SK-N-SH treated with all-trans-retinoic acid at 6 μM for 48 hours (cell line): ENCODE data around the gene TRIM47.
"Not testable (repeated sequence)": the region's sequence is repeated elsewhere in the genome, so short reads cannot be mapped to it uniquely, and the experiment has no call there.

Source experiments
- ATAC-seq: fragments of 200-7000 bp; cut with Tn5 transposase; 3 replicates; pipeline ENCODE4 v1.9.1; 2020; ENCODE audit warnings: mild to moderate bottlenecking, moderate library complexity
- BACH2 ChIP-seq: fragments of 250-450 bp; sonication (Bioruptor Pico); IDR thresholded peaks from 2 replicates; pipeline ENCODE4 v1.9.0; 2021; ENCODE audit warnings: mild to moderate bottlenecking, borderline replicate concordance
- CSDC2 ChIP-seq: fragments of 250-450 bp; sonication (Bioruptor Pico); IDR thresholded peaks from 2 replicates; pipeline ENCODE4 v1.5.0; 2020; ENCODE audit warnings: mild to moderate bottlenecking, moderate library complexity
- ESRRG ChIP-seq: fragments of 250-450 bp; sonication (Bioruptor Pico); IDR thresholded peaks from 2 replicates; pipeline ENCODE4 v1.6.1; 2021; ENCODE audit warnings: mild to moderate bottlenecking
- GLIS3 ChIP-seq: fragments of 250-450 bp; sonication (Bioruptor Pico); IDR thresholded peaks from 2 replicates; pipeline ENCODE4 v1.5.0; 2020; ENCODE audit warnings: mild to moderate bottlenecking, moderate library complexity
- ISL1 ChIP-seq: fragments of 250-450 bp; sonication (Bioruptor Pico); IDR thresholded peaks from 2 replicates; pipeline ENCODE4 v2.1.2; 2022; ENCODE audit warnings: mild to moderate bottlenecking, moderate library complexity
- OSR1 ChIP-seq: fragments of 250-450 bp; sonication (Bioruptor Pico); IDR thresholded peaks from 2 replicates; pipeline ENCODE4 v1.8.0; 2022; ENCODE audit warnings: moderate library complexity, mild to moderate bottlenecking, inconsistent platforms
- PATZ1 ChIP-seq: fragments of 250-450 bp; sonication (Bioruptor Pico); IDR thresholded peaks from 2 replicates; pipeline ENCODE4 v1.8.0; 2020; ENCODE audit warnings: mild to moderate bottlenecking, moderate library complexity, borderline replicate concordance
- POU6F1 ChIP-seq: fragments of 250-450 bp; sonication (Bioruptor Pico); IDR thresholded peaks from 2 replicates; pipeline ENCODE4 v1.8.0; 2021; ENCODE audit warnings: low read depth, mild to moderate bottlenecking, moderate library complexity, borderline replicate concordance
- PPARA ChIP-seq: fragments of 250-450 bp; sonication (Bioruptor Pico); IDR thresholded peaks from 2 replicates; pipeline ENCODE4 v1.5.0; 2020; ENCODE audit warnings: mild to moderate bottlenecking, borderline replicate concordance
- RARB ChIP-seq: fragments of 250-450 bp; sonication (Bioruptor Pico); IDR thresholded peaks from 2 replicates; pipeline ENCODE4 v1.8.0; 2021; ENCODE audit warnings: mild to moderate bottlenecking, moderate library complexity
- TCF4 ChIP-seq: fragments of 250-450 bp; sonication (Bioruptor Pico); IDR thresholded peaks from 2 replicates; pipeline ENCODE4 v1.8.0; 2021; ENCODE audit warnings: mild to moderate bottlenecking, moderate library complexity, borderline replicate concordance
- TOX ChIP-seq: fragments of 250-450 bp; sonication (Bioruptor Pico); IDR thresholded peaks from 2 replicates; pipeline ENCODE4 v1.8.0; 2021; ENCODE audit warnings: mild to moderate bottlenecking, moderate library complexity, borderline replicate concordance
- TSHZ2 ChIP-seq: fragments of 250-450 bp; sonication (Bioruptor Pico); IDR thresholded peaks from 2 replicates; pipeline ENCODE4 v1.5.0; 2020; ENCODE audit warnings: mild to moderate bottlenecking, moderate library complexity
- ZC3H10 ChIP-seq: fragments of 250-450 bp; sonication (Bioruptor Pico); IDR thresholded peaks from 2 replicates; pipeline ENCODE4 v1.5.1; 2021; ENCODE audit warnings: mild to moderate bottlenecking, moderate library complexity
- ZFP30 ChIP-seq: fragments of 450-650 bp; formaldehyde crosslinking; IDR thresholded peaks from 2 replicates; pipeline ENCODE4 v1.5.0; 2022; ENCODE audit warnings: mild to moderate bottlenecking, moderate library complexity
- ZNF565 ChIP-seq: fragments of 450-650 bp; formaldehyde crosslinking; conservative IDR thresholded peaks from 2 replicates; pipeline ENCODE4 v1.5.0; 2020; ENCODE audit warnings: low read depth, mild to moderate bottlenecking, moderate library complexity
- ZNF70 ChIP-seq: fragments of 450-650 bp; formaldehyde crosslinking; IDR thresholded peaks from 2 replicates; pipeline ENCODE4 v1.5.0; 2020; ENCODE audit warnings: mild to moderate bottlenecking, moderate library complexity
- ZNF8 ChIP-seq: fragments of 450-650 bp; formaldehyde crosslinking; IDR thresholded peaks from 2 replicates; pipeline ENCODE4 v1.5.0; 2020; ENCODE audit warnings: mild to moderate bottlenecking, moderate library complexity
- TF ChIP-seq, protein P1 (sequence below): fragments of 250-450 bp; sonication (Bioruptor Pico); IDR thresholded peaks from 2 replicates; pipeline ENCODE4 v1.5.1; 2021; ENCODE audit warnings: mild to moderate bottlenecking, moderate library complexity
- TF ChIP-seq, protein P2 (sequence below): fragments of 250-450 bp; sonication (Bioruptor Pico); IDR thresholded peaks from 2 replicates; pipeline ENCODE4 v1.5.1; 2020; ENCODE audit warnings: low read depth, mild to moderate bottlenecking, moderate library complexity

The TRIM47 gene

DNA sequence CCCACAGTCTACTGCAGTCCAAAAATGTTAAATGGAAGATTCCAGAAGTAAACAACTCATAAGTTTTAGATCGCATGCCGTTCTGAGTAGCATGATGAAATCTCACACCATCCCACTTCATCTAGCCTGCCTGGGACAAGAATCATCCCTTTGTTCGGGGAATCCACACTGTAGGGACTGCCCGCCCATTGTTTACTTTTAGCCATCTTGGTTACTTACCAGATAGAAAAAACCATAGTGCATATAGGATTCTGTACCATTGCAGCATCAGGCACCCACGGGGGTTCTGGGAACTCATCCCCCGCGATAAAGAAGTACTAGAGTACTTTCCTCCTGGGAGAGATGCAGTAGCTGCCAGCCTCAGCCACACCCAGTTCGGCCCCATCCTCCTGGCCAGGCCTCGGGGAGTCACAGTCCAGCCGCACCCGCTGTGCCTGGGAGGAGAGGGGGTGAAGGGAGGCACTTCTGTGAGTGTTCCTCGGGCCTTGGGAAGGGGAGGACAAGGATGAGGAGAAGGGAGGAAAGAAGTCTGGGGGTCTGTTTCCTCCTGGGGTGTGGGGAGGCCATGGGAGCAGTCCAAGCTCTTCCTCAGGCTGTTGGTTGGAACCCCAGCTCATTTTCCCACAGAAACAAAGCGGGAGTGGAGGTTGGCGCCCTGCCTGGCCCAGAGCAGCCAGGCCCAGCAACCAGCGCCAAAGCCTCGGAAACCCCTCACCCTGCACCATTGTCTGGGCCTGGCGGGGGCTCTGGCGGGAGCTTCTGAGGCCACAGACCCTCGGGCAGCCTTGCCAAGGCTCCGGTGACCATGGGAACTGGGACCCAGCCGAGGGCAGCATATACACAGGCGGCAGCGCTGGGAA lies 8.9 kb downstream of the TRIM47 start:
- no peak for ATAC-seq
- no peak for TF ChIP-seq TCF4 (CRISPR knock-in tag)
- no peak for TF ChIP-seq GLIS3 (CRISPR knock-in tag)
- TF ChIP-seq PATZ1: no peak
- TF ChIP-seq ISL1 (CRISPR knock-in tag): no peak
- no peak for TF ChIP-seq TOX (CRISPR knock-in tag)
- no peak for TF ChIP-seq ESRRG (CRISPR knock-in tag)
- no peak for TF ChIP-seq ZNF565 (CRISPR knock-in tag)
- TF ChIP-seq ZNF70: no peak
- TF ChIP-seq POU6F1 (CRISPR knock-in tag): no peak
- no peak for TF ChIP-seq ZNF8
- TF ChIP-seq, protein P1, sequence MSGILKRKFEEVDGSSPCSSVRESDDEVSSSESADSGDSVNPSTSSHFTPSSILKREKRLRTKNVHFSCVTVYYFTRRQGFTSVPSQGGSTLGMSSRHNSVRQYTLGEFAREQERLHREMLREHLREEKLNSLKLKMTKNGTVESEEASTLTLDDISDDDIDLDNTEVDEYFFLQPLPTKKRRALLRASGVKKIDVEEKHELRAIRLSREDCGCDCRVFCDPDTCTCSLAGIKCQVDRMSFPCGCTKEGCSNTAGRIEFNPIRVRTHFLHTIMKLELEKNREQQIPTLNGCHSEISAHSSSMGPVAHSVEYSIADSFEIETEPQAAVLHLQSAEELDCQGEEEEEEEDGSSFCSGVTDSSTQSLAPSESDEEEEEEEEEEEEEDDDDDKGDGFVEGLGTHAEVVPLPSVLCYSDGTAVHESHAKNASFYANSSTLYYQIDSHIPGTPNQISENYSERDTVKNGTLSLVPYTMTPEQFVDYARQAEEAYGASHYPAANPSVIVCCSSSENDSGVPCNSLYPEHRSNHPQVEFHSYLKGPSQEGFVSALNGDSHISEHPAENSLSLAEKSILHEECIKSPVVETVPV: no peak
- TF ChIP-seq OSR1 (CRISPR knock-in tag): no peak
- TF ChIP-seq BACH2 (CRISPR knock-in tag): no peak
- TF ChIP-seq ZFP30 (CRISPR knock-in tag): no peak
- no peak for TF ChIP-seq PPARA (CRISPR knock-in tag)
- no peak for TF ChIP-seq TSHZ2
- no peak for TF ChIP-seq RARB (CRISPR knock-in tag)
- no peak for TF ChIP-seq CSDC2
- no peak for TF ChIP-seq ZC3H10
- TF ChIP-seq, protein P2, sequence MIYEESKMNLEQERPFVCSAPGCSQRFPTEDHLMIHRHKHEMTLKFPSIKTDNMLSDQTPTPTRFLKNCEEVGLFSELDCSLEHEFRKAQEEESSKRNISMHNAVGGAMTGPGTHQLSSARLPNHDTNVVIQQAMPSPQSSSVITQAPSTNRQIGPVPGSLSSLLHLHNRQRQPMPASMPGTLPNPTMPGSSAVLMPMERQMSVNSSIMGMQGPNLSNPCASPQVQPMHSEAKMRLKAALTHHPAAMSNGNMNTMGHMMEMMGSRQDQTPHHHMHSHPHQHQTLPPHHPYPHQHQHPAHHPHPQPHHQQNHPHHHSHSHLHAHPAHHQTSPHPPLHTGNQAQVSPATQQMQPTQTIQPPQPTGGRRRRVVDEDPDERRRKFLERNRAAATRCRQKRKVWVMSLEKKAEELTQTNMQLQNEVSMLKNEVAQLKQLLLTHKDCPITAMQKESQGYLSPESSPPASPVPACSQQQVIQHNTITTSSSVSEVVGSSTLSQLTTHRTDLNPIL (CRISPR knock-in tag): no peak

GRCh38 chr17:75868730-75869281 lies 9.6 kb downstream of the TRIM47 start:
- not testable (repeated sequence) for ATAC-seq

DNA sequence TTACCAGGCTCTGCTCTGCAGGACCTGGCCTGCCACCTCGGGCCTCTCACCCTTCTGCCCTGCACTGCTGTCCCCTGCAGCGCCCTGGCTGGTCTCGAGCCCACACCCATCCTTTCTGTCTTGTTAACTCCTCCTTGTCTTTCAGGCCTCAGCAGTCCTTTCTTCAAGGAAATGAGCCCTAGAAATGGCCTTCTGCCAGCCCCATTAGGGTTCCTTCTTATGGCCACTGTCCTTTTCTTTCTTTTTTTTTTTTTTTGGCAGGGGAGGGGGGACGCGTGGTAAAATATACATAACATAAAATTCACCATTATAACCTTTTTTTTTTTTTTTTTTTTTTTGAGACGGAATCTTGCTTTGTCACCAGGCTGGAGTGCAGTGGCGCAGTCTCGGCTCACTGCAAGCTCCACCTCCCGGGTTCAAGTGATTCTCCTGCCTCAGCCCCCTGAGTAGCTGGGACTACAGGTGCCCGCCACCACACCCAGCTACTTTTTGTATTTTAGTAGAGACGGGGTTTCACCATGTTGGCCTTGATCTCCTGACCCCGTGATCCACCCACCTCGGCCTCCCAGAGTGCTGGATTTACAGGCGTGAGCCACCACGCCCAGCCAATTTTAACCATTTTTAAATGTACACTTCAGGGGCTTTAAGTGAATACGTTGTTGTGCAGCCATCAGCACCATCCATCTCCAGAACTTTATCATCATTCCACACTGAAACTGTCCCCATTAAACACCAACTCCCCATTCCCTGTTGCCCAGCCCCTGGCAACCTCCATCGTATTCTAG lies 12.8 kb downstream of the TRIM47 start:
- not testable (repeated sequence) for ATAC-seq

DNA sequence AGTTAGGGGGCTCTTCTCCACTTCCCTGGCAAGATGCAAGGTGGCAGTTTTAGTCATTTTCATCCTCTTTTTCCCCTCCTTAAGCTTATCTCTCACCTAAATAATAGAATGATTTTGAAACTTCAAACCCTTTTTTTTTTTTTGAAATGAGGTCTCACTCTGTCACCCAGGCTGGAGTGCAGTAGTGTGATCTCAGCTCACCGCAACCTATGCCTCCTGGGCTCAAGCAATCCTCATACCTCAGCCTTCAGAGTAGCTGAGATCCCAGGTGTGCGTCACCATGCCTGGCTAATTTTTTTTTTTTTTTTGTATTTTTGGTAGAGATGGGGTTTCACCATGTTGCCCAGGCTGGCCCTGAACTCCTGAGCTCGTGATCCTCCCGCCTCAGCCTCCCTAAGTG lies 13.5 kb downstream of the TRIM47 start:
- not testable (repeated sequence) for ATAC-seq
